Suppressor macrophage (primary cell): ENCODE data around the gene ISG15.
A peak's percentile ranks its signal among the peaks of the same experiment; 100 is the strongest.
"Not testable (repeated sequence)": the region's sequence is repeated elsewhere in the genome, so short reads cannot be mapped to it uniquely, and the experiment has no call there.

Experiments used
- DNase-seq, 4 experiments: peaks; one replicate each; pipeline ENCODE4 v3.0.0-alpha.2; 2020 to 2022

ISG15 gene

GRCh38 chr1:975365-975764, 37.9 kb upstream of the ISG15 start:
- peak in 1 of 4 experiments; percentile 2 for DNase-seq

- peak; percentile 66 to 82 (median 74) for DNase-seq
Observed at GRCh38 chr1:975896-976683, 37.2 kb upstream of the ISG15 start.

GRCh38 chr1:976791-977190, 36.5 kb upstream of the ISG15 start:
- not testable (repeated sequence) for DNase-seq

GRCh38 chr1:978069-978834, 35.0 kb upstream of the ISG15 start:
- no peak for DNase-seq

- DNase-seq: no peak
Observed at GRCh38 chr1:978835-979743, 34.2 kb upstream of the ISG15 start.

GRCh38 chr1:979744-980072, 33.6 kb upstream of the ISG15 start:
- DNase-seq: peak in 1 of 4 experiments; percentile 1

GRCh38 chr1:980137-980571, 33.1 kb upstream of the ISG15 start:
- peak in 1 of 4 experiments; percentile 1 for DNase-seq

GRCh38 chr1:980602-981395, 32.5 kb upstream of the ISG15 start:
- DNase-seq: peak in 1 of 4 experiments; percentile 3

GRCh38 chr1:981491-981954, 31.8 kb upstream of the ISG15 start:
- DNase-seq: peak in 1 of 4 experiments; percentile 1

GRCh38 chr1:981955-982558, 31.2 kb upstream of the ISG15 start, which contains the start of gene PERM1:
Gene PERM1, minus strand, starts transcription at chr1:982093. Its CDS starts 1,064 bp downstream, at chr1:981029.
- no peak for DNase-seq

- peak in 1 of 4 experiments; percentile 1 for DNase-seq
Observed at GRCh38 chr1:982765-983436, 30.4 kb upstream of the ISG15 start.

GRCh38 chr1:983798-984475, 29.4 kb upstream of the ISG15 start:
- DNase-seq: peak; percentile 39 to 72 (median 51)

- DNase-seq: no peak
Observed at GRCh38 chr1:984476-984814, 28.9 kb upstream of the ISG15 start.

GRCh38 chr1:985126-985525, 28.2 kb upstream of the ISG15 start:
- DNase-seq: no peak

GRCh38 chr1:988061-988460, 25.2 kb upstream of the ISG15 start:
- not testable (repeated sequence) for DNase-seq

- not testable (repeated sequence) for DNase-seq
Observed at GRCh38 chr1:991275-991674, 22.0 kb upstream of the ISG15 start.

- DNase-seq: no peak
Observed at GRCh38 chr1:991895-992294, 21.4 kb upstream of the ISG15 start.

- no peak for DNase-seq
Observed at GRCh38 chr1:992362-992761, 20.9 kb upstream of the ISG15 start.

- no peak for DNase-seq
Observed at GRCh38 chr1:993379-993995, 19.8 kb upstream of the ISG15 start.

- not testable (repeated sequence) for DNase-seq
Observed at GRCh38 chr1:994546-994945, 18.8 kb upstream of the ISG15 start.
